T-helper 2 cell (primary cell): ENCODE measurements around the gene SYNPO.

Experiments
- DNase-seq, 5 experiments: peaks; one replicate each; pipeline versions ENCODE4 v3.0.0 to v3.0.0-alpha.2; 2012 to 2022

Gene SYNPO

GRCh38 chr5:150607105-150607504, 33.4 kb upstream of the SYNPO start:
- DNase-seq = no peak

DNA sequence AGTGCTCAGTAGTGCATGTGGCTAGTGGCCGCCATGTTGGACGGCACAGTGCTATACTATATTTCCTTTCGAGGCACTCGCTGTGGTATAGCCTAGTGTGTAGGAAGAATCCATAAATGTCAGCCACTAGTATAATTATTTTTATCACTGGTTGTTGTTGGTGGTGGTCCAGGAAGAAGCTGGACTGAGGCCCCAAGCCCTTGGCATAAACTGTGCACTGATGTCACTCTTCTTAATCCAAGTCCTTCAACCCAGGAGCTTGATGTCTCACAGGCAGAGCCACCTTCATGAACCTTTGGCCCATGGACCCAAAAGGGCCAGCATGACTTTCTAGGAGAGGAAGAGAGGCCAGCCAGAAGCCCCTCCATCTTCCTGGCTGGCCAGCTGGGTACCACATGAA, 32.5 kb upstream of the SYNPO start:
- DNase-seq = no peak

DNA sequence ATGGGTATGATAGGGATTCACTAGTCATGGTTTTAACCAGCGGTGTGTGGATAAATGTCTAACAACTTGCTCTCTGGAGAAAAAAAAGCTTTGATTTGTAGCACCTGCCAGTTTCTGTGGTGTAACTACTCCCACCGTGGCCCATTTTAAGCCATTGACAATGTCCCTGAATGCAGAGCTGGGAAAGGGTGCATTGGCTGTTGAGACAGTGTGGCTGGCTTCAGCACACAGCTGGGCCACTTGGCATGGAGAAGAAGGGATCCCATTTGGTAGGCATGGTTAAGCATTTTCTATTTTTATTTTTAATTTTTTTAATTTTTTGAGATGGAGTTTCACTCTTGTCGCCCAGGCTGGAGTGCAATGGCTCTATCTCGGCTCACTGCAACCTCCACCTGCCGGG, 31.5 kb upstream of the SYNPO start:
- DNase-seq = no peak

GRCh38 chr5:150609843-150610584, 30.4 kb upstream of the SYNPO start:
- no peak for DNase-seq

- no peak for DNase-seq
Observed at GRCh38 chr5:150611026-150611425, 29.4 kb upstream of the SYNPO start.

DNA sequence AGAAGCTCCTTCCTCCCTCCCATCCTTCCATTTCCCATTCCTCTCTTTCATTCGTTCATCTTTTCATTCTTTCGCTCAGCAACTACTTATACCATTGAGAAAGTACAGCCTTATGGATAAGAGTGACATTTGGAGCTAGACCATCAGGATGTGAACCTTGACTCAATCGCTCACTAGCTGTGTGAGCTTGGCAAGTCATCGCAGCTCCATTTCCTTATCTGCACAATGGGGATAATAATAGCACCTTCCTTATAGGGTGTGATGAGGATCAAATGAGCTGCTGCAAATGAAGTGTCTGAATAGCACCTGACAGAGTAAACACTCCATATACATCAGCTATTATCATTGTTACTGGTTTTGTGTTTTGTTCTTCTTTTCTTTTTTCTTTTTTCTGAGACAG, 28.1 kb upstream of the SYNPO start:
- DNase-seq = no peak

DNA sequence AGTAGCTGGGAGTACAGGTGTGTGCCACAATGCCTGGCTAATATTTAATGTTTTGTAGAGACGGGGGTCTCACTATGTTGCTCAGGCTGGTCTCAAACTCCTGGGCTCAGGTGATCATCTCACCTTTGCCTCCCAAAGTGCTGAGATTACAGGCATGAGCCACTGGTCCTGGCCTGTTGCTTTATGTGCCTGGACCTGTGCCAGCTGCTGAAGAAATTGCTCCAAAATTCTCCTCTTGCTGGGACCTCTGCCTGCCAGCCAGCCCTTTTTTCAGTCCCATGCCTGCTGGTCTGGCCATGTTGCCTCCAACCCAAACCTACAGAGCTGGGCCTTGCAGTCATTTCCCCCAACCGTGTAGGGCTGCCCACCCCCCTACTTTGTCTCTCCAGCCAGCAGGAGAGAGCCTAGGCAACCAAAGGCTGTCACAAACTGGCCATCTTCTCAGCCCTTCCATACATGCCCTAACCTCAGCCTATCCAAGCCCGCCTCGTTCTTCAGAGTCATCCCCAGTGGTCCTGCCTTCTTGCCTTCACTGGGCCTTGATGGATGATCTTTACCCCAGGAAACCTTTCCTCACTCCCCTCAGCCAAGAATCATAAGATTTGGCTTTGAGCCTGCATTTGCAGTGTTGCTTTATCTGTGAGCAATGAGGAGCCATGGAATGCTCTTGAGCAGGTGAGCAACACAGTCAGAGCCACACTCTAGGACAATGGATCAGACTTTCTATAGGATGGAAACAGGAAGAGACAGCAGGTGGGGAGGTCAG, 27.4 kb upstream of the SYNPO start:
- DNase-seq = no peak

GRCh38 chr5:150613991-150614660, 26.3 kb upstream of the SYNPO start:
- DNase-seq = no peak

DNA sequence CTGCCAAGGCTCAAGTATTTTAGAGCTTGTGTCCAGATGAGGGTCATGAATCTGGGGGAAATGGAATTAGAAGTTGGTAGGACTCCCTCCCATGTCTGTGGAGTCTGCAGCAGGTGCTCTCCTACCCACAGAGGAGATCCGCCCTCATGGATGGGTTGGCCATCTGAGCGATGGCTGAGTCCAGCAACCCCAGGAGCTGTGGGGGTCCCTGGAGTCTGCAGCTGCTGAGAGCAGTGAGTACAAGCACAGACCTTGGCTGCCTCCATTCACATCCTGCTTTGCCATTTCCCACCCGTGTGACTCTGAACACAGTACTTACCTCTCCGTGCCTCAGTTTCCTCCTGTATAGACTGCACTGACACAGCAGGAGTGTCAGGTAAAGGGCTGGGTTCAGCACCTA, 25.8 kb upstream of the SYNPO start:
- DNase-seq = no peak

GRCh38 chr5:150615141-150615699, 25.2 kb upstream of the SYNPO start:
- no peak for DNase-seq

DNA sequence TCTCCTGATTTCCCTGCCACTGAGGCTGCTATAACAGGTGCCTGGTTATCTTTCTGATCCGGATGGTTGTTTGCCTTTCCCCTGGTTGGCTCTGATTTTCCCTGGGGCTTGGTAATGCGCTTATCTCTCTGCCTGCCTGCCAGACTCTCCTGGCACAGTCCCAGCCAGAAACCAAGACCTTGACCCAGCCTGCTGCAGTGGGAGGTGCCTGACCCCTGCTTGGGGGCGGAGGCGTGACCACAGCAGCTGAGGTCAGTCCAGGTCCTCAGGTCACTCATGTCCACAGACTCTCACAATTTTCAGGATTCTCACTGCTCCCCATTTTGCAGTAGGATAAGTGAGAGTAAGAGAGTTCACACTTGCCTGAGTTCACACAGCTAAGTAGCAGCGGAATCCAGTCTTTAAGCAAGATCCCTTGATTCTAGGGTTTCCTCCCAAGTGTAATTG, 24.4 kb upstream of the SYNPO start:
- no peak for DNase-seq

GRCh38 chr5:150616506-150616905, 24.0 kb upstream of the SYNPO start:
- no peak for DNase-seq

DNA sequence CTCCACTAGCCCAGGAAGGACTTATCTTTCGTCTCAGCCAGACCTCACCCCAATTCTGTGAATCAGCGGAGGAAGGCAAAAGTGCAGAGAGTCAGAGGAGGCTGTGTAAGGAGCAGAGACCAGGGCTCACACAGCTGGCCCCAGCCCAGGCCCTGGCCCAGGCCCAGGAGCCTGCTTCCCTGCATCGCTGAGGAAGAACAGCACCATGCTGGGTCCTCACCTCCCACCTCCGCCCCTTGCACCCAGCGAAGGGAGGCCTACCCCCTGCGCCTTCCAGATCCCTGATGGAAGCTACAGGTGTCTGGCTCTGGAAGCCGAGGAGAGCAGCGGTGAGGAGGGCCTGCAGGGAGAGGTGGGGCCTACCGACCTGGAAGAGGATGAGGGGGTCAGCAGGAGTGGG, 22.3 kb upstream of the SYNPO start:
- DNase-seq = no peak

DNA sequence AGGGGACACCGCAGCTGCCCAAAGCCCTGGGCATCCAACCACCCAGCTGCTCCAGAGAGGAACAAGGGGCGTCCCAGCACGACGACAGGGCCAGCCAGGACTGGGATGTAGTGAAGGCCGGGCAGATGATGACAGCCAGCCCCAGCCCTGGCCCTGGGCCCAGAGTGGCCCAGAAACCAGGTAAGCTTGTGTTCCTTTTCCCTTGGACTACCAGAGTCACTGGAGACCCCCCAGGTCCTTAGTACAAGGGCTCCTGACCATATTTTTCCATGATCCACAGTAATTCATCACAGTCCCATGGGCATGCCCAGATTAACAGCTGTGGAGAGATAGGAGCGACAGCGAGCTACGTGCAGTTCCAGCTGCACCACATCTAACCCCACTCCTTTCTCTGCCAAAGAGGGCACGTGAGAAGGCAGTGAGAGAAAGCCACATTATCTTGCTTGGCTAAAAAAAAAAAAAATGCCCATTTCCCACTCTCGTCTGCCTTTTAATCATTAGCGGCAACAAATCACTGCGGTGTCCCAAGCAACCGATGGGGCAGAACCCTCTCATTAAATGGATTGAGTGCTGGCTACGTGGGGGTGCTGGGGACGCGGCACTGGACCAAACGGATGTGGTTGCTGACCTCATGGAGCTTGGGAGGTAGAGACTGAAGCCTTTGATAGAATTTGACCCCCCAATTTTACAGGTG, 21.7 kb upstream of the SYNPO start:
- no peak for DNase-seq

GRCh38 chr5:150619359-150620230, 20.9 kb upstream of the SYNPO start:
- DNase-seq = no peak

DNA sequence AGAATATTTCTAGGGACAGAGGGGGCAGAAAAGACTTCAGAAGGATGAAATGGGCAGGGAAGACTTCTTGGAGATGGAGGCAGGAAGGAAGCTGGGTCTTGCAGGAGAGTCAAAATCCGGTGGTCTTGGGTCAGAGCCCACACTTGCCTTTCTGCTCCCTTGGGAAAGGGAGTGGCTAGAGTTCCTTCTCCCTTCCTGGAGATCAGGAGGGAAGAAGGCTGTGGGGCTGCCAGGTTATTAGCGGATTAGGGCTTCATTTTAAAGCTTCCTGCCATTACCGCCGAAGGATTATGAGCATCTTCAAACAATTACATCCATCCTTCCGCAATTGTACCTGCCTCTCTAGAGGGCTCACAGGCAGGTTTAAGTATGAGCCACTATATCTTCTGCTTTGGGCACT, 19.2 kb upstream of the SYNPO start:
- DNase-seq = no peak

DNA sequence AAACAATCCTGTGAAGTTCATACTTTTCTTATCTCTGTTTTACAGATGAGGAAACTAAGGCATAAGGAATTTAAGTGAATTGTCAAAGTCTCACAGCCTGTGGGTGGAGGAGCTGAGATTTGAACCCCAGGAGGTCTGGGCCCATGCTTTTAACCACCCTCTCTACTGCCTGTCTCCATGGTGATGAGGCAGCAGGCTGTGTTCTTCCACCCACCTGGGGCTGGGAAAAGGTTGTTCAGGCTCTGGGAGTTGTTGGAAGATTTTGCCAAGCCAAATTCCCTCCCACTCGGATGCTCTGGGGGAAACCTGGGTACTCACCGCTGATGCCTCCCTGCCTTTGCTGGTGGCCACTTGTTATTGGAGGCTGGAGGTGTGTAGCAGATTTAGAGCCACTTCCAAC, 18.3 kb upstream of the SYNPO start:
- DNase-seq = no peak

GRCh38 chr5:150623152-150623877, 17.1 kb upstream of the SYNPO start:
- DNase-seq = no peak

DNA sequence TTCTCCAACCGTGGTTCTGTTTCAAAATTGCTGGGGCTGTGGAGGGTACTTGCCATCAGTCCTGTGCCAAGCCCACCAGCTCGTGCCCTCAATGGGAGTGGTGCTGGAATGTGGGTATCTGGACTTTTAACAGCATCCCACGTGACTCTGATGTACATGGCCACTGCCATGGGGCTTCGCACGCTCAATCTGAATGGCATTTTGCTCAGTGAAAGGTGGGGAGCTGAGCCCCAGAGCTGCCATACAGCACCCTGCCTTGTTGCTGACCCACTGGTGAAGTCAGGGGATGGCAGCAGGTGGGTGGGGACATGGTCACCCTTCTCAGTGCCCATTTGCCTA, 16.6 kb upstream of the SYNPO start:
- no peak for DNase-seq

DNA sequence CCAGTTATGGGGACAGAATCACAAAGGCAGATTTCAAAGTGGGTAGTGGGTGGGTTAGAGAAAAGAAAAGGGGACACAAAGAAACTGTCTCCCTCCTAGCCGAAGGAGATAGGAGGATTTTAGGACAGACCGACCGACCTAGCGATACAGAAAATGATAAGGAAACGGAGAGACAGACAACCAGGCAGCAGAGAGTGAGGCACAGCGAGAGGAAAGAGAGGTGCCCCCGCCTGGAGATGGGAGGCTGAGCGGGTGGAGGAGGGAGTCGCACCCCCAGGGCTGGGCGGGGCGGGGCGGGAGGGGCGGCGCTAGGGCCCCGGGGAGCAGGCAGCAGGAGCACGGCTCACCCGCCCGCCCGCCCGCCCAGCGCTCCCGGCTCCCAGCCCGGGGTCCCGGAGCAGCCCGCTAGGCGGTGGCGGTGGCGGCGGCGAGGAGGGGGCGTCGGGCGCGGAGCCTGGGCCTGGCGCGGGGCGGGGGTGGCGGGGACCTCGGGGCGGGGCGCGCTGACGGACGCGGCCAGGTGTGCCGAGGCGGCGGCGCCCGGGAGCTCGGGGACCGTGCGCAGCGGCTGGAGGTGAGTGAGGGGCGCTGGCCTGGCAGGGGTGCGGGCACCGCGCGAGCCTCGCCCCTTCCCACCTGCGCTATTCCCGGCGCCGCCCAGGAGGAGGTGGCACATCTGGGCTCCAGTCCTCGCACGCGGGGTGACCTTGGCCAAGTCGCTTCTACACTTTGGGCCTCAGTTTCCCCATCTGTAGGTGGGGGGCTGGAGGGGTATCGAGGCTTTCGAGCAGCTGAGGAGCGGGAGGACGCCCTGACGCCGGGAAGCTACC, 15.9 kb upstream of the SYNPO start:
- DNase-seq = peak in 2 of 5 experiments; percentile 8 to 16
